Activated CD8-positive, alpha-beta memory T cell treated with anti-CD3 and anti-CD28 coated beads, Interleukin-2, amount 10 ng/mL, durations not matched to agents 7 days and 5 days (primary cell): ENCODE measurements around the gene RPP38. TPM values are rescaled to one million over a fixed set of nuclear protein-coding genes. Genes with fewer than 3 reads are reported as not detected.

ENCODE experiments used
- ATAC-seq: fragments of 150-1000 bp; cut with Tn5 transposase; one replicate; pipeline ENCODE4 v1.10.0; 2021; ENCODE audit warnings: moderate library complexity
- CTCF ChIA-PET: fragments of 350-600 bp; sonication (Branson Sonifier 250); formaldehyde crosslinking; loops from one replicate; lab custom pipeline; 2021; ENCODE audit warnings: antibody characterized with exemption; lab: Charles Lee
- DNase-seq: peaks from one replicate; pipeline ENCODE4 v3.0.0-alpha.2; 2020
- H3K27ac Mint-ChIP-seq: one replicate; pipeline ENCODE4 v1.8.0; 2021; ENCODE audit warnings: mild to moderate bottlenecking, mixed read lengths
- H3K27me3 Mint-ChIP-seq: one replicate; pipeline ENCODE4 v1.8.0; 2021; ENCODE audit warnings: mixed read lengths
- H3K36me3 Mint-ChIP-seq: one replicate; pipeline ENCODE4 v1.8.0; 2021; ENCODE audit warnings: mild to moderate bottlenecking, mixed read lengths
- H3K4me1 Mint-ChIP-seq: one replicate; pipeline ENCODE4 v1.8.0; 2021; ENCODE audit warnings: mixed read lengths
- H3K4me3 Mint-ChIP-seq: one replicate; pipeline ENCODE4 v1.8.0; 2021; ENCODE audit warnings: mild to moderate bottlenecking, moderate library complexity, mixed read lengths
- H3K9me3 Mint-ChIP-seq: one replicate; pipeline ENCODE4 v1.8.0; 2022; ENCODE audit warnings: low read depth, mixed read lengths
- total RNA-seq, 2 experiments: library from RNA; stranded (reverse); gene quantifications; one replicate each; pipeline ENCODE4 v1.2.3, GENCODE V29; 2021

Gene RPP38
- total RNA-seq, 2 experiments from 2014 or later = 17.2 to 22.3 TPM

DNA sequence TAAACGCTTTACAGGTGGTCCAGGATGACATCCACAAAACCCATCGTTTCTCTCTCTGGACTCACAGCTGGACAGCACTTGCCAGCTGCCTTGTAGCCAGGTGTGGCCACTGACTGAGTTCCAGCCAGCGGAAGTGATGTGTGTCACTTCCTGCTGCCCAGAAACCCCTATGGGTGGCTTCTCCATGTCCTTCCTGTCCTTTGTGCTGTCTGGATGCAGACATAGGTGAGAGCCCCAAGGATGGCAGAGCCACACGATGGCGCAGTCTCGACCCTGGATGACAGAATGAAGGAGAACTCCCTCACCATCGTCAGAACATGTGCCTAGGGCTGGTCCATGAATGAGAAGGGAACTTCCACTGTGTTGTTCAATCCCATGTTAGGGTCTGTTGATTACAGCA, 49.2 kb downstream of the RPP38 start:
- Mint-ChIP-seq H3K4me1 (peaks cover 16% of the 10 kb centered on the region), H3K27me3 (no peaks in the 10 kb centered on the region), H3K36me3 (peaks cover 2% of the 10 kb centered on the region), H3K9me3 (no peaks in the 10 kb centered on the region), H3K27ac (no peak overlapping the region), H3K4me3 (no peak overlapping the region)
- ATAC-seq (no peak), DNase-seq (no peak)
- CTCF ChIA-PET = no interaction called here

DNA sequence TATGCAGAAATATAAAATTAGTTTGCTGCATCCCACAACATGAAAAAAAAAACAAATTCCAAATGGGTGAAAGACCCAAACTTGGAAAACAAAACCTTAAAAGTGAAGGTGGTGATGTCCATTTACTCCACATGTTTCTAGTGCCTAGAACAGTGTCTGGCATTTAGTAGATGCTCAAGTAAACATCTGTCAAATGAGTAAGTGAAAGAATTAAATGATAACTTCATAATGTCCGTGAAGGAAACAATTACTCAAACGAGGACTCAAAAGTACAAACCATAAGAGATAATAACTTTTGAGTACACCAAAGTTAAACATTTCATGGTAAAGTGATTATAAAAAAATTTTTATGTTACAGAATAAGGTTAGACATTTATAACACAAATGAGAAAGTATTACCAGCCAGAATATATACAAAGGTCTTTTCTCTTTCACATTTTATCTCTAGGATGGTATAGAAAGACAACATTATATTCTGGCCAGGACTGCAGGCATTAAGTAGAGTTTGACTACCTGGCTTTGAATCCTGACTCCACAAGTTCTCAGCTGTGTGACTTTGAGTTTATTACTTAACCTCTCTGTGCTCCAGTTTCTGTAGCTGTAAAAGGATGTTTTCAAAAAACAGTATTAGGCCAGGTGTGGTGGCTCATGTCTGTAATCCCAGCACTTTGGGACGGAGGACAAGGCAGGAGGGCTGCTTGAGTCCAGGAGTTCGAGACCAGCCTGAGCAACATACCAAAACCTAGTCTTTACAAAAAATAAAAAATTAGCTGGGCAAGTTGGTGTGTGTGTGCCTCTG, 50.6 kb downstream of the RPP38 start:
- no peak for ATAC-seq
- no peak overlapping the region for H3K4me3 Mint-ChIP-seq
- CTCF ChIA-PET = no interaction called here

DNA sequence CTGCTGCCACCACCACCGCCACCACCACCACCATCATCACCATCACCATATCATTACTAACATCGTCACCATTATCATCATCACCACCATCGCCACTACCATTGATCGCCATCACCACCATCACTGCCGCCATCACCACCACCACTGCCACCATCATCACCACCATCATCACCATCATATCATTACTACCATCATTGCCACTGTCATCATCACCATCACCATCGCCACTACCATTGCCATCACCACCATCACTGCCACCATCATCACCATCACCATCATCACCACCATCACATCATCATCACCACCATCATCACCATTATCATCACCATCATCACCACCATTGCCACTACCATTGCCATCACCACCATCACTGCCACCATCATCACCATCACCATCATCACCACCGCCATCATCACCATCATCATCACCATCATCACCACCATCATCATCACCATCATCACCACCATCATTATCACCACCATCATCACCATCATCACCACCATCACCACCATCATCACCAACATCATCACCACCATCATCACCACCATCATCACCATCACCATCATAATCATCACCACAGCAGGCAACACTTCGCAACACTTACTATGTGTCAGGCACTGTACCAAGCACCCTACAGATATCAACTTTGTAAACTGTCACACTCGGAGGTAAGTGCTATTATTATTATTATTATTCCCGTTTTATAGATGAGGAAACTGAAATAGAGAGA, 52.1 kb downstream of the RPP38 start:
- peaks cover 5% of the 10 kb centered on the region for H3K4me1 Mint-ChIP-seq

More for the DNA sequence above, 50.6 kb downstream of the RPP38 start:
- H3K9me3 Mint-ChIP-seq = no peaks in the 10 kb centered on the region
- peaks cover 1% of the 10 kb centered on the region for H3K36me3 Mint-ChIP-seq
- no peaks in the 10 kb centered on the region for H3K27me3 Mint-ChIP-seq
- no peak overlapping the region for H3K27ac Mint-ChIP-seq
- peaks cover 5% of the 10 kb centered on the region for H3K4me1 Mint-ChIP-seq
- no peak for DNase-seq

DNA sequence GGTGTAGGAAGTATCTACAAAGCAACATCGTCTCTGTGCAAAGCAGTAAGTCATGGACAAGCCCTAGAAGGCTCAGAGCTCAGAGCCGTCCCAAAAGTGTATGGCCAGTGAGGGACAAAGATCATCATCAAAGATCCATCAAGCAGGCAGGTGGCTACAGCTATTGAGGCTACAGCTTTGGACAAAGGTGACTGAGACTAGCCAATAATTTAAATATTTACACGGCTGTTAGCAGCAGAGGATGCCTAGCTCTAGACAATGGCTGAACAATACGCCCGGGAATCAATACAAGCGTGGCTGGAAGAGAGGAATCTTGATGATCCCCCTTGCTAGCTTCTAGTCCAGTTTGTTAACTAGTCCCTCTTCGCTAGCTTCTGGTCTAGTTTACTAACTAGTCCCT, 53.4 kb downstream of the RPP38 start:
- Mint-ChIP-seq H3K36me3 (peaks cover 5% of the 10 kb centered on the region), H3K4me3 (no peak overlapping the region), H3K27me3 (no peaks in the 10 kb centered on the region), H3K9me3 (peaks cover 2% of the 10 kb centered on the region), H3K4me1 (peaks cover 5% of the 10 kb centered on the region), H3K27ac (no peak overlapping the region)
- no peak for ATAC-seq
- CTCF ChIA-PET = interaction anchor here (1.0 kb wide), 1 partner anchor 10 kb away, joined by 3 read pairs; no protein-coding TSS in a partner anchor
- no peak for DNase-seq

More for the DNA sequence above, 52.1 kb downstream of the RPP38 start:
- Mint-ChIP-seq H3K36me3 (peaks cover 1% of the 10 kb centered on the region), H3K27me3 (no peaks in the 10 kb centered on the region), H3K4me3 (no peak overlapping the region), H3K27ac (no peak overlapping the region), H3K9me3 (peaks cover 2% of the 10 kb centered on the region)
- CTCF ChIA-PET = no interaction called here
- ATAC-seq = no peak
- DNase-seq = no peak

DNA sequence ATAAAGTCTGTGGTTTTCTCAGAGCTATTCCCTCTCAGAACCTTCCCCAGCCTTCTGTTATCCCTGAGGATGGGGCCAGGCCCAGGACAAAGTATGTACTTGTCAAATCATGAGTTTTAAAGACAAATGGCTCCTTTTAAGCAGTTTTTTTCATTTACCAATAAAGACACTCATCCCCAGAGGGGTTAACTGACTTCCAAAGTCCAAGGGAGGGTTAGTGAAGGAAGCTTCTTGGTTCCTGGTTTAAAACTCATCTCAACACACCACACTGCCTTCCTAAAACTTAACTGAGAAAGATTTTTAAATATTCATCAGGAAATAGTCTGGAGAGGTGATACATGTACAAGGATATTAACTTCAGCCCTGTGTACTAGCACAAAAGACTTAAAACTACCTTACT, 55.4 kb downstream of the RPP38 start:
- H3K27ac Mint-ChIP-seq = no peak overlapping the region
- peaks cover 2% of the 10 kb centered on the region for H3K9me3 Mint-ChIP-seq
- H3K27me3 Mint-ChIP-seq = no peaks in the 10 kb centered on the region
- no peaks in the 10 kb centered on the region for H3K4me1 Mint-ChIP-seq
- ATAC-seq (no peak), DNase-seq (no peak)
- H3K36me3 Mint-ChIP-seq = peaks cover 14% of the 10 kb centered on the region
- H3K4me3 Mint-ChIP-seq = no peak overlapping the region
- CTCF ChIA-PET = no interaction called here

Other genes starting within 250 kb of the RPP38 start
- gene SUV39H2, start 218.5 kb upstream of the RPP38 start, total RNA-seq = 10 to 100 TPM; 33.4 to 40.3 TPM
- gene DCLRE1C, start 143.3 kb upstream of the RPP38 start, total RNA-seq = 10 to 100 TPM; 29.2 to 47.4 TPM
- gene MEIG1, start 138.0 kb upstream of the RPP38 start, total RNA-seq = 1 to 10 TPM in 1 of 2 experiments, under 1 TPM in 1; 0.91 to 1.1 TPM
- under 1 TPM; 0.49 to 0.79 TPM for gene OLAH, start 53.4 kb upstream of the RPP38 start, total RNA-seq
- 1 to 10 TPM; 1.5 to 1.9 TPM for gene ACBD7, start 8.6 kb upstream of the RPP38 start, total RNA-seq
- 10 to 100 TPM; 21.3 to 31.7 TPM for gene NMT2, start 71.3 kb downstream of the RPP38 start, total RNA-seq